ENCODE data around the gene APOBEC3A. TPM values are rescaled to one million over a fixed set of nuclear protein-coding genes. Genes with fewer than 3 reads are reported as not detected.

APOBEC3A gene
- total RNA-seq = 0.49 TPM in 1 of 2 replicates, not detected in the other

DNA sequence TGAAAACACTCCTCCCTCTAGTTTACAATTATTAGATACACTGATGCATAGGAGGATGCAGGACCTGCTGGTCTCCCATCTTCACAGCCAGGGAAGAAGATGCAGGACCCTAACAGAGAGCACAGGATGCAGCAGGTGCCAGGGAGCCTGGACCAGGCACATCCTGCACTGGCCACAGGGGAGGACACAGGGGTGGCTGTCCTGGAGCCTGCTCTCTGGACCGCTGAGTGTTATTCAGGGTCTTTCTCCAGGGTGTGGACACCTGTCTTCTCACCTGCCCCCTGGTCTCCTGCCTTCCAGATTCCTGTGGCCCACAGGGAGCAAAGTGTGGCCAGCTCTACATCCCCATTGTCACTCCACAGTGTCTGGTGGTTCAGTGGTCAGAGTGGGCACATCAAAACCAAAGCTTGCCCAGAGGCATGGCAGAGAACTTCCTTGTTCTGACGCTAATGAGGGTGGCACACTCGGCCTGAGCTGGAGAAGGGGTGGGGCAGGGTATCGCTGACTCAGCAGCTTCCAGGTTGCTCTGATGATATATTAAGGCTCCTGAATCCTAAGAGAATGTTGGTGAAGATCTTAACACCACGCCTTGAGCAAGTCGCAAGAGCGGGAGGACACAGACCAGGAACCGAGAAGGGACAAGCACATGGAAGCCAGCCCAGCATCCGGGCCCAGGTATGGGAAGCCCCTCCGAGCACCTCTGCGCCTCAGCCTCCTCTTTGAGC lies at the start of gene APOBEC3A:
TSS of gene APOBEC3A (plus strand) at position 564 of the 725 bp plus-strand sequence. CDS start at position 647, 83 bp downstream.

DNA sequence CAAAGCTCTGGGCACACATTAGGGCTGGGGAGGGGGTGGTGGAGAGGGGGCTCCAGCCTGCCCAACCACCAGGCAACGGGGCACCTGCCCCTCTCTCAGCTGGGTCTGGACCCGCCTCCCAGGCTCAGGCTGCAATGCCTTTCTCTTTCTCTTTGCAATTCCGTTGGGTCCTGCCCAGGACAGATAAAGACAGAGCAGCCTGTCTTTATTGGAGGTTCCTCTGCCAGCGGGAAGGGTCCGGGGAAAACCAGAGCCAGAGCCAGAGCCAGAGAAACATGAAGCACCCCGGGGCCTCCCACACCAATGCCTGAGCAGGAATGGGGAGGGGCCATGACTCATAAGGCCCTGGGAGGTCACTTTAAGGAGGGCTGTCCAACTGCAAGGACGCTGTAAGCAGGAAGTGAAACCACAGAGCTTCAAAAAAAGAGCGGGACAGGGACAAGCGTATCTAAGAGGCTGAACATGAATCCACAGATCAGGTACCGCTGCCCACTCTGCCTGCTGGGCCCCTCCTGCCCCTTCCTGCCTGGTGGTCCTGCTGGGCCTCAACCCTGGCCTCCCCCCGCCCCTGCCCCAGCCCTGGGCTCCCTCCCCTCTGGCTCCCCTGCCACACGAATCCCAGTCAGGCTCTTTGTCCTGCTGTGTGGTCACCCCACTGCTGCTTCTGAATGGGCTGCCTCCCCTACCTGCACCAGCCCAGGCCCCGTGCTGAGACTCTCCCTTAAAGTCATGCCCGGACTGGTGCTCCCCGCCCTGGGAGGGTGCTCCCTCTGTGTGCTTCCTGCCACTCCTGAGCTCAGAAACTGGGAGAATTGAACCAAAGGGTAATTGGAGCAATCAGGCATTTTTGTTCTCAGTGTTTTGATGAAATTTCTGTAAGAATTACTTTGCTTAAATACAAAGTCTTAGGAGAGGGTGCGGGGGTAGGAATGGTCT lies 24.9 kb downstream of the APOBEC3A start, which contains the start of gene APOBEC3B:
TSS of gene APOBEC3B (plus strand) at position 356 of the 936 bp plus-strand sequence. CDS start at position 463, 107 bp downstream.

Other genes with a start within 250 kb of the APOBEC3A start
- 81.4 and 85.8 TPM in 2 replicates for gene SUN2, start 201.6 kb upstream of the APOBEC3A start, total RNA-seq
- 20.5 and 23.1 TPM in 2 replicates for gene DNAL4, start 163.5 kb upstream of the APOBEC3A start, total RNA-seq
- 0.19 and 0.21 TPM in 2 replicates for gene NPTXR, start 113.6 kb upstream of the APOBEC3A start, total RNA-seq
- gene CBX6, start 85.4 kb upstream of the APOBEC3A start, total RNA-seq = 12.4 and 19.2 TPM in 2 replicates
- 0.70 and 1.3 TPM in 2 replicates for gene APOBEC3B, start 24.7 kb downstream of the APOBEC3A start, total RNA-seq
- gene APOBEC3C, start 56.6 kb downstream of the APOBEC3A start, total RNA-seq = 18.8 and 27.0 TPM in 2 replicates
- 0.14 TPM in 1 of 2 replicates, not detected in the other for gene APOBEC3D, start 63.5 kb downstream of the APOBEC3A start, total RNA-seq
- 2.1 and 4.2 TPM in 2 replicates for gene APOBEC3F, start 83.3 kb downstream of the APOBEC3A start, total RNA-seq
- 0.56 and 2.0 TPM in 2 replicates for gene APOBEC3G, start 119.7 kb downstream of the APOBEC3A start, total RNA-seq
- 0.28 TPM in 1 of 2 replicates, not detected in the other for gene APOBEC3H, start 139.6 kb downstream of the APOBEC3A start, total RNA-seq
- gene CBX7, start 195.1 kb downstream of the APOBEC3A start, total RNA-seq = 0.09 and 0.21 TPM in 2 replicates